Measurements from ENCODE around the gene SHLD2.
A peak's percentile ranks its signal among the peaks of the same experiment; 100 is the strongest.
"Not testable (repeated sequence)": the region's sequence is repeated elsewhere in the genome, so short reads cannot be mapped to it uniquely, and the experiment has no call there.

The SHLD2 gene

DNA sequence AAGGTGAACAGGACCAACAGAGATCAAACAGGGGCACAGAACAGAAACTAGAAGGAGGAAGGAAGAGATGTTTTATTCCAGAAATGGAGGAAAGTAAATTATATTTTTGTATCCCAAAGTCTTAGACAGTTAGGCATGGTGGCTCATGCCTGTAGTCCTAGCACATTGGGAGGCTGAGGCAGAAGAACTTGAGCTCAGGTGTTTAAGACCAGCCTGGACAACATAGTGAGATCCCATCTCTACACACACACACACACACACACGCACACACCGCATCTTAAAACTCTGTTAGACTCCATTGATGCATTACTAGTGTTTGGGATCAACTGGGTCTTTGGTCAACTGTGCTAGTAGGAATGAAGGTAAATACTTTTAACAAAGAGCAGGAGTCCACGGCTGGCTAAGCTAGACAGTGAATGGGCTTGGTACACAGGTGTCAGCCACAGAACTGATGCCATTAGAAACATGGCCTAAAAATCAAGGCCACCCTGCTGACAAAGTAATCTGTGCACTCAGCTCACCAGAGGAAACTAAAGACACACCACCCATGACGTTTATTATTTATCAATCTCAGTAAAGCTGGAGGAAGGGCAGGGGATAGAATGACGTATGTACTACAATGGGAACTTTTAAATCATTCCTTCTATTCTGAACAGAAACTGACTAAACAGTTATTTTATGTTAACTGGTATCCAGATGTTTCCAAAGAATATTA is 11.3 kb upstream of the SHLD2 start:
- DNase-seq (ENCODE audit: low spot score): not testable (repeated sequence)

GRCh38 chr10:87084291-87084782 is 10.7 kb upstream of the SHLD2 start:
- DNase-seq (ENCODE audit: low spot score): not testable (repeated sequence)

DNA sequence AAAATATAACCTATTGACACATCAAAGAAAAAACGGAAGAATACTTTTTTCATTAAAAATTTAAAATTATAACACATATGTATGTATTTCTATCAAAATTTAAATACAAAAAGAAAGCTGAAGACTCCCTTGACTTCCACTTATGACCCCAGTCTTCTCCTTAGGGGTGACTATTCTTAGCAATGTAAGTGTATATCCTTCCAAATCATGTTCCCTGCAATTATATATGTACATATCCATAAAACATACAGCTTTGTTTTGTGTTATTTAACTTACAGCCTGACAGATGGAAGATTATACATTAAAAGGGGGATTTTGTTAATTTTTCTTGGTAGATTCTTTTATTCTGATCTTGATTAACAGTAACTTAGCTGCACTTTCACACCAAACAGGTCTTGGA is 9.5 kb upstream of the SHLD2 start:
- DNase-seq (ENCODE audit: low spot score): no peak

DNA sequence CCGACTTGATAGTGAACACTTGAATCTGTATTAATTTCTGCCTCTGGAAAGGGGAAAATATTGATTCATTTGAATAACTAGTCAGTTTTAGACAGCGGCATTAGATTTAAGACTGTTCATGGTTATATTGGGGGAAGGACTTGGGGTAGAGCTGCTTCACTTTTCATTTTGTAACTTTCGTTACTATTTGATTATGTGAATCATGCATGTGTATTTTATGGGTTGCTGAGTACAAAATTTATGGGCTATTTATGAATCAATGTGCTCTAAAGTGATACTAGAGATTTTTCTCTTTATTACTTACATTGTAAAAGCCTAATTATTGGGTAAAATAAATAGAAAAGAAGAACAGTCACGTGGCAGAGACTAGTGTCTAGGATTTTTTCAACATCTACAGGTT is 5.3 kb upstream of the SHLD2 start:
- DNase-seq (ENCODE audit: low spot score): no peak

- DNase-seq (ENCODE audit: low spot score): no peak
Measured at GRCh38 chr10:87090779-87091178, 4.2 kb upstream of the SHLD2 start.

GRCh38 chr10:87092376-87092860 is 2.6 kb upstream of the SHLD2 start:
- DNase-seq (ENCODE audit: low spot score): no peak

- DNase-seq (ENCODE audit: low spot score): peak; percentile 2
Measured at GRCh38 chr10:87092861-87093631, 2.0 kb upstream of the SHLD2 start.

DNA sequence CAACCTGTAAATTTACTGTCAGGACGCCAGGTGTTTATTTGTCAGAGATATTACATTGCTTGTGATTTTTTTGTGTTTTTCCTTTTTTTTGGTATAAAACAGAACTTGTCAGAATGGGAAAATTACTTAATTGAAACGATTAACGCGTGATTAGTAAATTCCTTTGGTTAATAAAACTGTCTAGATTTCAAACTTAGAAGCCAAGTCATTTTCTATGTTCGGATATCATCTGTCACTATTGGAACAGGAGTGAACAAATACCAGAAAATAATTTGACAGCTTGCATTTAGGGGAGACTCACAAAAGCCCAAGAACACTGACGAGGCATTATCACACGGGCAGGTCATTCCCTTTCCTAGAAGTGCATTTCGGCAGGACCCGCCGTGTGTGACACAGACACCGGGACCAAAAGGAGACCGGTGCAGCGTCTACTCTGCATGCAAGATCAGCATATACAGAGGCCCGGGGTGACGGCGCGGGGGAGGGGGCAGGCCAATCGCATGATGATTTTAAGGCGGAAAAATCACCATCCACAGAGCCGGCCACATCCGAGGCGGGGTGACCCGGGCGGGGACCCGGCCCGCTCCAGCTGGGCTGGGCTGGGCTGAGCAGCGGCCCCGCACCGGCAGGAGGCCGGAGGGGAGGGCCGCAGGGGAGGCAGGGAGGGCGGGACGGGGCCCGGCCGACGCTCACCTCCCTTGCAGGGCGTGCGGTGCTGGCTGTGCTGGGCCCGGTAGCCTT is 1.2 kb upstream of the SHLD2 start:
- peak; percentile 6 for DNase-seq (ENCODE audit: low spot score)

- DNase-seq (ENCODE audit: low spot score): peak; percentile 15
Measured at GRCh38 chr10:87095236-87095945, 385 bp downstream of the SHLD2 start.

DNA sequence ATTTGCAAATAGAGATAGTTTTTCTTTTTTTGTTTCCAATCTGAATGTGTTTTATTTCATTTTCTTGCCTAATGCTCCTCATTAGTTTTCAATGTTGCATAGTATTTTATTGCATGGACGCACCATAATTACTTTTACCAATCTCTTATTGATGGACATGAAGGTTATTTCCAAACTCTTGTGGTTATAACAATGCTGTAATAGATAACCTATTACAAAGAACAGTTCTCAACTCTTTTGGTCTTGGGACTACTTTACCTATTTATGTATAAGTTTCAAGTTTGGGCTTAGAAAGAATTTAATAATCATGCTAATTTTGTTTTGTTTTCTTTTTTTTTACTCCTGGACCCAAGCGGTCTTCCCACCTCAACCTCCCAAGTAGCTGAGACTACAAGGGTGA is 7.0 kb downstream of the SHLD2 start:
- no peak for DNase-seq (ENCODE audit: low spot score)

DNA sequence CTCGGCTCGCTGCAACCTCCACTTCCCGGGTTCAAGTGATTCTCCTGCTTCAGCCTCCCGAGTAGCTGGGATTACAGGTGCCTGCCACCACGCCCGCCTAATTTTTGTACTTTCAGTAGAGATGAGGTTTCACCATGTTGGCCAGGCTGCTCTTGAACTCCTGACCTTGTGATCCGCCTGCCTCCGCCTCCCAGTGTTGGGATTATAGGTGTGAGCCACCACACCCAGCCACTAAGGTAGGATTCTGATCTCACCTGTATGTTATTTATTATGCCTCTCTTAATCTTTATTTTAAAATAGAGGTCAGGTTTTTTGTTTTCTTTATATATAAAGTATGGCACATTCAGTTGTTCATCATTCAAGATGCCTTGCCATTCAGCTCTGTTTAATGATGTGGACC is 9.7 kb downstream of the SHLD2 start:
- not testable (repeated sequence) for DNase-seq (ENCODE audit: low spot score)

DNA sequence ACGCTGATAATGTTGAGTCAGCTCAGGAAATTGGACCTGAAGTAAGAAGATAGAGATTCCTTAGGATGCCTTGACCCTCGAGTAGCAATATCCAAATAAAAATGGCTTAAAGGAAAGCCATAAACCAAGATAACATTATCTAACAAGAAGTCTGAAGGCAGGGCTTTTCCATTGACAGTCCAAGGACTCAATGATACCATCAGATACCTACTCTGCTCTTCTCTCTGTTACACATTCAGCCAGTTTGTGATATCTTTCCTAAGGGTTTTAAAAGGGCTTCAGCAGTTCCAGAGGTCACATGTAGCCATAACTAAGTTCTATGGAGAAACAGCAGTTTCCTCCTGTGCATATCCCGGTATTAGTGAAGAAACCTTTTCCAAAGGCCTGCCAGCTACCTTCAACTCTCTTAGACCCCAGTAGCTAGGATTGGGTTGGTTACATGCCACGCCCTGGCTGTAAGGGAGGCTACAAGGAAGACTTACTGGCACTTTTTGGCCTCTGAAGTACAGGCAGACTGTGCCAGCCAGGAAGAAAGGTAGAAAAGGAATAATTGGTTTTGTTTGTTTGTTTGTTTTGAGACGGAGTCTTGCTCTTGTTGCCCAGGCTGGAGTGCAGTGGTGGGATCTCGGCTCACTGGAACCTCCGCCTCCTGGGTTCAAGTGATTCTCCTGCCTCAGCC is 10.6 kb downstream of the SHLD2 start:
- no peak for DNase-seq (ENCODE audit: low spot score)

DNA sequence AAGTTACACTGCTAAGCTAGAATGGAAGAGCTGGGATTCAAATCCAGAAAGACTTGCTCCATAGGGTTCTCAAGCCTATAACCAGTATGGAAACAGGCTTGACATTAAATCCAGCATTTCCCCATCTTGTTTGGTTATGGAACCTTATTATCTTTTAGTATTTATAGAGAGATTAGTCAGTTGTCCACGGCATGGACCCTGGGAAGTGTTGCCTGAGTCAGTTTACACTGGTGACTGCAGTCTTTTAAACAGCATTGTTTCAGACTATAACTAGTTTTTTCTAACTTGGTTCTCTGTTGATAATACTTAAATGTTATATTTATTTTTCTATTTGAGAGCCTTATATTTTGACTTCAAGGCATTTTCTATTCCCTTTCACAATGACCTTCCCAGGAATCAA is 23.1 kb downstream of the SHLD2 start:
- DNase-seq (ENCODE audit: low spot score): not testable (repeated sequence)

GRCh38 chr10:87119029-87119428 is 24.0 kb downstream of the SHLD2 start:
- not testable (repeated sequence) for DNase-seq (ENCODE audit: low spot score)

DNA sequence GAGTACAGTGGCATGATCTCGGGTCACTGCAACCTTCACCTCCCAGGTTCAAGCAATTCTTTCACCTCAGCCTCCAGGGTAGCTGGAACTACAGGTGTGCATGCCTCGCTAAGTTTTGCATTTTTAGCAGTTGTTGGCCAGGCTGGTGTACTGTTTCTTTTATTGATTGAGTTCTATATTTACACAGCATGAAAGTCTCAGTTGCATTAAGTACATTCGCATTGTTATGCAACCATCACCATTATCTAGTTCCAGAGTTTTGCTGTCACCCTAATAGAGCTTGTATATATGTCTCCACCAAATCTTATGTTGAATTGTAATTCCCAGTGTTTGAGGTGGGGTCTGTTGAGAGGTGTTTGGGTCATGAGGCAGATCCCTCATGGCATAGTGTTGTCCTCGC is 28.3 kb downstream of the SHLD2 start:
- DNase-seq (ENCODE audit: low spot score): not testable (repeated sequence)

DNA sequence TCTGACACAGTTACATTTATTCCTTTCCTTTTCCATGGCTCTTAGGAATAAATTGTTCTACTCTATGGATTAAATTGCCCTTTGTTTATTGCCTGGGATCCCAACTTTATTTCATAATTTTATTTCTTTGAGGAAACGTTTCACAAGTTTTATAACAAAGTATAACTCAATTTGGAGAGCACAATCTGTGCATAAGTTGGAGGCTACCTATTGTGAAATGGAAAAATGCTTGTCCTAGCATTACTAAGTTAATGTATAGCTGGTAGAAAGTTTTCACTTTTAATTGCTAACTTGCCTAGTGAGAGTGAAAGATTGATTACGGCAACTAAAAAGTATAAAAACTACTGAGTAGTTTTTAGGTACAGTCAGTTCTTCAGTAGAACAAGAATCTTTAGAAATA is 32.0 kb downstream of the SHLD2 start:
- not testable (repeated sequence) for DNase-seq (ENCODE audit: low spot score)

DNA sequence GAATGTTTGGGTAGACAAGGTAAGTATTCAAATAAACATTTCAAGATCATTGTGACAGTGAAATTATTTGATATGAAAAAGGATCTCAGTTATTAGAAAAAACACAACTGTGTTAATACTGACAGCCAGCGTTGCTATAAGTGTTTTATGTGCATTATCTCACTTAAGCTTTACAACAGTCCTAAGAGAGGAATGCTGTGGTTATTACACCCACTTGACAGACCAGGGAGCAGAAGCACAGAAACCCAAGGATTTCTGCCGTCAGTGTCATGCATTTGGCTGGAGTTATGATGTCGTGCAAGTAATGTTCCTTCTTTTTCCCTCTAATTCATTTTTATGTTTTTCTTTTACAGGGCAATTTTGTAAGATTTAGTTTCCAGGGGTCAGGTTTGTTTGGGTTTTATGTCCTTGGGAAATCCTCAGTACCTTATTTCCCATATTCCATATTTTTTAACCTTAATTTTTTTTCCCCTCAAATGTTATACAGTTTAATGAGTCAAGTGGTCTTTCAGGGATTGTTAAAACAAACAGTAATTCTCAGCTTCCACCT is 32.7 kb downstream of the SHLD2 start:
- DNase-seq (ENCODE audit: low spot score): not testable (repeated sequence)

GRCh38 chr10:87132176-87132575 is 37.2 kb downstream of the SHLD2 start:
- DNase-seq (ENCODE audit: low spot score): not testable (repeated sequence)

GRCh38 chr10:87133936-87134335 is 38.9 kb downstream of the SHLD2 start:
- not testable (repeated sequence) for DNase-seq (ENCODE audit: low spot score)

GRCh38 chr10:87134440-87134839 is 39.4 kb downstream of the SHLD2 start:
- DNase-seq (ENCODE audit: low spot score): not testable (repeated sequence)

GRCh38 chr10:87137478-87137877 is 42.5 kb downstream of the SHLD2 start:
- not testable (repeated sequence) for DNase-seq (ENCODE audit: low spot score)

Data from COLO829 (cell line).